Neural progenitor cell (in vitro differentiated cells): ENCODE results near the gene MEN1. TPM values are rescaled to one million over a fixed set of nuclear protein-coding genes. Genes with fewer than 3 reads are reported as not detected.

Experiments used
- DNase-seq: peaks from one replicate; pipeline ENCODE4 v3.0.0-alpha.2; 2016; ENCODE audit warnings: low spot score
- H2AFZ ChIP-seq: fragments of 200-600 bp; sonication (generic); replicated peaks from 2 replicates; pipeline ENCODE4 v1.6.1; 2016; ENCODE audit warnings: antibody characterized with exemption
- H3F3A ChIP-seq: fragments of 200-600 bp; sonication (generic); 2 replicates; pipeline ENCODE4 v1.6.1; 2016; ENCODE audit warnings: antibody characterized with exemption, low read depth
- H3K27ac ChIP-seq: fragments of 200-600 bp; sonication (generic); 2 replicates; pipeline ENCODE4 v1.5.1; 2016; ENCODE audit warnings: mild to moderate bottlenecking
- H3K27me3 ChIP-seq: fragments of 200-600 bp; sonication (generic); 2 replicates; pipeline ENCODE4 v1.6.1; 2016; ENCODE audit warnings: mild to moderate bottlenecking, moderate library complexity
- H3K36me3 ChIP-seq: fragments of 200-600 bp; sonication (generic); 2 replicates; pipeline ENCODE4 v1.5.1; 2016
- H3K4me1 ChIP-seq: fragments of 200-600 bp; sonication (generic); 2 replicates; pipeline ENCODE4 v1.6.1; 2016; ENCODE audit warnings: mixed run types
- H3K4me2 ChIP-seq: fragments of 200-600 bp; sonication (generic); 2 replicates; pipeline ENCODE4 v1.6.1; 2016
- H3K4me3 ChIP-seq: fragments of 200-600 bp; sonication (generic); 2 replicates; pipeline ENCODE4 v1.5.1; 2016
- H3K79me2 ChIP-seq: fragments of 200-600 bp; sonication (generic); 2 replicates; pipeline ENCODE4 v1.6.1; 2016; ENCODE audit warnings: low read depth
- H3K9ac ChIP-seq: fragments of 200-600 bp; sonication (generic); 2 replicates; pipeline ENCODE4 v1.6.1; 2016
- H3K9me3 ChIP-seq: fragments of 200-600 bp; sonication (generic); 2 replicates; pipeline ENCODE4 v1.5.1; 2016; ENCODE audit warnings: low read depth
- H4K20me1 ChIP-seq: fragments of 200-600 bp; sonication (generic); 2 replicates; pipeline ENCODE4 v1.6.1; 2016; ENCODE audit warnings: low read depth
- H3K27ac Mint-ChIP-seq: 3 replicates; pipeline ENCODE4 v1.8.0; 2021; ENCODE audit warnings: mixed read lengths
- H3K27me3 Mint-ChIP-seq: 2 replicates; pipeline ENCODE4 v1.8.0; 2022; ENCODE audit warnings: low read depth, mild to moderate bottlenecking, inconsistent platforms, moderate library complexity, mixed read lengths; ENCODE audit not compliant: insufficient read depth
- H3K36me3 Mint-ChIP-seq: 3 replicates; pipeline ENCODE4 v1.8.0; 2021; ENCODE audit warnings: mixed read lengths
- H3K4me1 Mint-ChIP-seq: 3 replicates; pipeline ENCODE4 v1.8.0; 2021; ENCODE audit warnings: mixed read lengths
- H3K4me3 Mint-ChIP-seq: 3 replicates; pipeline ENCODE4 v1.8.0; 2021; ENCODE audit warnings: mild to moderate bottlenecking, moderate library complexity, mixed read lengths
- H3K9me3 Mint-ChIP-seq: 3 replicates; pipeline ENCODE4 v1.8.0; 2020; ENCODE audit warnings: mixed read lengths
- CTCF ChIP-seq: fragments of 200-600 bp; sonication (generic); IDR thresholded peaks from 2 replicates; pipeline ENCODE4 v1.5.1; 2017; ENCODE audit warnings: antibody characterized with exemption, mild to moderate bottlenecking
- EZH2 ChIP-seq: fragments of 200-600 bp; sonication (generic); IDR thresholded peaks from 2 replicates; pipeline ENCODE4 v1.6.1; 2017; ENCODE audit warnings: antibody characterized with exemption, mild to moderate bottlenecking, moderate library complexity
- EZH2phosphoT487 ChIP-seq: fragments of 200-600 bp; sonication (generic); IDR thresholded peaks from 2 replicates; pipeline ENCODE4 v1.6.1; 2017; ENCODE audit warnings: antibody characterized with exemption
- total RNA-seq: library from RNA; depleted of rRNA; stranded (reverse); fragments of >200 nt; gene quantifications from 2 replicates; pipeline ENCODE4 v1.2.3, GENCODE V29; 2015; ENCODE audit warnings: low replicate concordance

Gene MEN1
- total RNA-seq, 1 donor from 2014 or later = 11.4 TPM

- H3K79me2 ChIP-seq = no peaks in the 10 kb centered on the region
- TF ChIP-seq CTCF (no peak), EZH2phosphoT487 (no peak), EZH2 (no peak)
- peaks cover 16% of the 10 kb centered on the region for H3K27me3 Mint-ChIP-seq
- H3K27ac ChIP-seq = no peak overlapping the region
- no peaks in the 10 kb centered on the region for H3K27me3 ChIP-seq
- H4K20me1 ChIP-seq = peaks cover 9% of the 10 kb centered on the region
- no peaks in the 10 kb centered on the region for H3K9me3 Mint-ChIP-seq
- H3K27ac Mint-ChIP-seq = no peak overlapping the region
- no peaks in the 10 kb centered on the region for H3K36me3 ChIP-seq
- peaks cover 16% of the 10 kb centered on the region for H3F3A ChIP-seq
- no peak for DNase-seq
- H3K4me1 Mint-ChIP-seq = peaks cover 30% of the 10 kb centered on the region
- peaks cover 18% of the 10 kb centered on the region for H3K4me1 ChIP-seq
- no peaks in the 10 kb centered on the region for H3K9me3 ChIP-seq
- no peak overlapping the region for H2AFZ ChIP-seq
- no peak overlapping the region for H3K4me2 ChIP-seq
- H3K4me3 ChIP-seq = no peak overlapping the region
- no peaks in the 10 kb centered on the region for H3K36me3 Mint-ChIP-seq
- H3K9ac ChIP-seq = no peak overlapping the region
- no peak overlapping the region for H3K4me3 Mint-ChIP-seq
These were observed 54.5 kb downstream of the MEN1 start for GRCh38 chr11:64755681-64756361.

- Histone ChIP-seq H2AFZ (no peak overlapping the region), H3K4me3 (no peak overlapping the region), H3K27ac (no peak overlapping the region), H3K4me1 (peaks cover 10% of the 10 kb centered on the region), H3K27me3 (no peaks in the 10 kb centered on the region), H3K9ac (no peak overlapping the region), H3K79me2 (no peaks in the 10 kb centered on the region), H3K9me3 (no peaks in the 10 kb centered on the region), H3K36me3 (no peaks in the 10 kb centered on the region), H4K20me1 (peaks cover 1% of the 10 kb centered on the region), H3K4me2 (no peak overlapping the region), H3F3A (peaks cover 9% of the 10 kb centered on the region)
- H3K9me3 Mint-ChIP-seq = no peaks in the 10 kb centered on the region
- no peak for DNase-seq
- no peak overlapping the region for H3K4me3 Mint-ChIP-seq
- TF ChIP-seq CTCF (no peak), EZH2 (no peak), EZH2phosphoT487 (no peak)
- peaks cover 15% of the 10 kb centered on the region for H3K27me3 Mint-ChIP-seq
- H3K27ac Mint-ChIP-seq = no peak overlapping the region
- no peaks in the 10 kb centered on the region for H3K36me3 Mint-ChIP-seq
- H3K4me1 Mint-ChIP-seq = peaks cover 23% of the 10 kb centered on the region
These were observed 55.3 kb downstream of the MEN1 start for GRCh38 chr11:64754919-64755662.

- Histone ChIP-seq H3K27me3 (no peaks in the 10 kb centered on the region), H3K9me3 (no peaks in the 10 kb centered on the region), H3K27ac (no peak overlapping the region), H3K4me1 (peaks cover 3% of the 10 kb centered on the region), H3K9ac (no peak overlapping the region), H2AFZ (no peak overlapping the region), H3K79me2 (no peaks in the 10 kb centered on the region), H3K4me3 (no peak overlapping the region), H3K36me3 (no peaks in the 10 kb centered on the region), H3F3A (peaks cover under 1% of the 10 kb centered on the region), H3K4me2 (no peak overlapping the region), H4K20me1 (no peaks in the 10 kb centered on the region)
- H3K9me3 Mint-ChIP-seq = no peaks in the 10 kb centered on the region
- H3K27ac Mint-ChIP-seq = no peak overlapping the region
- no peak for DNase-seq
- no peaks in the 10 kb centered on the region for H3K36me3 Mint-ChIP-seq
- peaks cover 9% of the 10 kb centered on the region for H3K27me3 Mint-ChIP-seq
- no peak overlapping the region for H3K4me3 Mint-ChIP-seq
- TF ChIP-seq CTCF (no peak), EZH2 (no peak), EZH2phosphoT487 (no peak)
- H3K4me1 Mint-ChIP-seq = peaks cover 15% of the 10 kb centered on the region
These were observed 56.0 kb downstream of the MEN1 start for GRCh38 chr11:64754124-64754918.

Other genes starting within 250 kb of the MEN1 start
- not detected in 2 replicates for gene SLC22A12, start 219.3 kb downstream of the MEN1 start, total RNA-seq
- gene NRXN2, start 87.4 kb downstream of the MEN1 start, total RNA-seq = 2.2 and 9.2 TPM in 2 replicates
- gene RASGRP2, start 66.4 kb downstream of the MEN1 start, total RNA-seq = 0.06 and 1.8 TPM in 2 replicates
- gene PYGM, start 50.6 kb downstream of the MEN1 start, total RNA-seq = 1.4 and 2.2 TPM in 2 replicates
- 140 and 193 TPM in 2 replicates for gene SF1, start 32.0 kb downstream of the MEN1 start, total RNA-seq
- gene MAP4K2, start 7.3 kb downstream of the MEN1 start, total RNA-seq = 15.8 and 27.7 TPM in 2 replicates
- 0.62 and 2.1 TPM in 2 replicates for gene CDC42BPG, start 34.1 kb upstream of the MEN1 start, total RNA-seq
- gene EHD1, start 68.1 kb upstream of the MEN1 start, total RNA-seq = 19.8 and 39.7 TPM in 2 replicates
- gene ATG2A, start 106.7 kb upstream of the MEN1 start, total RNA-seq = 4.4 and 16.6 TPM in 2 replicates
- gene PPP2R5B, start 114.1 kb upstream of the MEN1 start, total RNA-seq = 5.7 and 11.3 TPM in 2 replicates
- gene GPHA2, start 125.3 kb upstream of the MEN1 start, total RNA-seq = 1.5 TPM in 1 of 2 replicates, not detected in the other
- 0.06 TPM in 1 of 2 replicates, not detected in the other for gene MAJIN, start 161.6 kb upstream of the MEN1 start, total RNA-seq
- gene BATF2, start 186.4 kb upstream of the MEN1 start, total RNA-seq = 0.28 TPM in 1 of 2 replicates, not detected in the other
- 171 and 287 TPM in 2 replicates for gene ARL2, start 203.6 kb upstream of the MEN1 start, total RNA-seq
- gene SNX15, start 216.9 kb upstream of the MEN1 start, total RNA-seq = 10.7 and 16.8 TPM in 2 replicates
- 3.0 and 13.2 TPM in 2 replicates for gene SAC3D1, start 230.7 kb upstream of the MEN1 start, total RNA-seq
- 0.80 and 3.0 TPM in 2 replicates for gene NAALADL1, start 248.0 kb upstream of the MEN1 start, total RNA-seq